Inflammatory macrophage (primary cell): Measurements from ENCODE around the gene GAL3ST1.

ENCODE experiments used
- DNase-seq, 2 donors: peaks; one replicate each; pipeline ENCODE4 v3.0.0-alpha.2; 2020 to 2022

GAL3ST1 gene

GRCh38 chr22:30531651-30532608, 42.5 kb downstream of the GAL3ST1 start:
- no peak for DNase-seq

GRCh38 chr22:30526656-30527055, 47.8 kb downstream of the GAL3ST1 start:
- DNase-seq: no peak

DNA sequence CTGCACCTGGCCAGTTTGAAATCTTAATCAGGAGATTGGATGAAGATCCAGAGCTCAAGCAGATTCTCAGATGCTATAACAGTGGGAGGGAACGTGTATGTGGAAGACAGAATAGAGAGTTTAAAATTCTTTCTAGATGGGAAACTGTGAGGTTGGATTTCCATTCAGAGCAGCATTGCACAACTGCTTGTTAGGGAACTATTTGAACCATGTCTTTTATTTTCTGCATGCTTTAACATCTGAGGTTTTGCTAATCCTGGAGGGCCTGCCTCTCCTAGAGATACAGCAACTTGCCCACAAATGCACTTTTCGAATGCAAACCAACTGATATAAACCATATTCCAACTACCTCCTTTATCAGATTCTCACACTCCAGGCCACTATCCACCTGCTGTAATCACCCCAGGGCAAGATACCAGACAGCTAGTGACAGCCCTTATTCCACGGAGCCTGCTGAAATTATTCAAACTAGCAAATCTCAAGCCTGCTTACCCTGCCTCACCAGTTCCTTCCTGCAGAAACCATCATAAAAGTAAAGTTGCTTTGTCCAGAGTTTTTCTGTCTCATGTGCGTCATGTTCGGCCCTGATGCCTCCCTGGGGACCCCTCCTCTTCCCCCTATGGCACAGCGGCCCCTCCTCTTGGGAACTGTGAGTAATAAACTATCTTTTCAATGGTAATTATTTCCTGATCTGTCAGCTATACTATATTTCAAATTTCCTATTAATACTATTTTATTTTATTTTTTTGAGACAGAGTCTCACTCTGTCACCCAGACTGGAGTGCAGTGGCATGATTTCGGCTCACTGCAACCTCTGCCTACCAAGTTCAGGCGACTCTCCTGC, 50.6 kb downstream of the GAL3ST1 start:
- no peak for DNase-seq

- DNase-seq: no peak
Observed at GRCh38 chr22:30521368-30522156, 52.9 kb downstream of the GAL3ST1 start.

DNA sequence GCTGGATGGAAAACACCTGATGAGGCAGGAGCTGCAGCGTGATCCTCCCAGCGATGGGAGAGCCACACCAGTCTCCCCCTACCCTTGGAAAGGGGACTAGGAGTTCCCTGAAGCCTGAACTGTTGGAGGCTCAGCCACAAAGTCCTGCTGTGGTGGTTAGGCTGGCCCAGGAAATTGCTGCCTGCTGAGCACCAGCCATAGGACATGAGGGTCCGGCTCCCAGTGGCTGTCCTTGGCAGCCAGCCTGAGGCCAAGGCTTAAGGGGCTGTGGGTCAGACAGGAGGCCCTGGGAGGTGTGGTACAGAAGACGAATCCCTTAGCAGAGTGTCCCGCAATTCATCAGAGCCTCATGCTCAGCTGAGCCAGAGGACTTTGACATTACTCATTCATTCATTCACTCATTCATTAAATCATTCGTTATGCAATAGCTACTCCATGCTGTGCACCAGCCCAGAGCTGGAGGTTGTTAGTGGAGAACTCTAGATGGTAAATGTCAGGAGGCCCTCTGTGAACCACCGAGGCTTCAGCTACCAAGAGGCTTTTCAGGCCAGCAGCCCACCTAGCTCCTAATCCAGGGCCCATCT, 54.5 kb downstream of the GAL3ST1 start:
- DNase-seq: no peak

DNA sequence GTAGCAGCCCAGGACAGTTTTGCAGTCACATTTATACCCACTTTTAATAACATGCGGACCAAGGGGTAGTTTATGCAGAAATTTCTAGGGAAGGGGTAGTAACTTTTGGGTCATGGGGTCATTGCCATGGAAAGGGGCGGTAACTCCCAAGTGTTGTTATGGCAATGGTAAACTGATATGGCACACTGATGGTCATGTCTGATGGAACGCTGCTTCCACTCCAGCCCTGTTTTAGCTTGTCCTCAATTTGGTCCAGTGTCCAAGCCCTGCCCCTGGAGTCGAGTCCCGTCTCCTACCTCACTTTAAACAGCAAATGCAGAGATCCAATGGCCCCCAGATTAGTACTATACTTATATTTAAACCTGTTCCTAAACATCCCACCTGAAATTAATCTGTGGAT, 57.7 kb downstream of the GAL3ST1 start:
- DNase-seq: no peak

DNA sequence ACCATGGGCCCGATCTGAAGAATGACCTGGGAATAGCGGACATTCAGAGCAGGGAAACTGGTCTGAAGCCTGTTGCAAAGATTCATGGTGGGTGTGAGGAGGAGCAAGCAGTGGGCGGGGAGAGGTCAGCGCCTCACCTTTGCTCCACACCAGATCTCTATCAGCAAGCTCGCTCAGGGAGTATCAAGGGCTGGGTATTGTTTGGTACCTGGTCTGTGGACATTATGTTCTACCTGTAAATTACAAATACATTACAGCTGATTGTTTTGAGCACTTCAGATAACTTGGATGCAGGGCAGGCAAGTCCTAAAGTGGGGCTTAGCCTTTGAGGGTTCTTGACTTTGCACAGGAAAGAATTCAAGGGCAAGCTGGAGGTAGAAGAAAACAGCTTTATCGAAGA, 58.2 kb downstream of the GAL3ST1 start:
- DNase-seq: no peak

DNA sequence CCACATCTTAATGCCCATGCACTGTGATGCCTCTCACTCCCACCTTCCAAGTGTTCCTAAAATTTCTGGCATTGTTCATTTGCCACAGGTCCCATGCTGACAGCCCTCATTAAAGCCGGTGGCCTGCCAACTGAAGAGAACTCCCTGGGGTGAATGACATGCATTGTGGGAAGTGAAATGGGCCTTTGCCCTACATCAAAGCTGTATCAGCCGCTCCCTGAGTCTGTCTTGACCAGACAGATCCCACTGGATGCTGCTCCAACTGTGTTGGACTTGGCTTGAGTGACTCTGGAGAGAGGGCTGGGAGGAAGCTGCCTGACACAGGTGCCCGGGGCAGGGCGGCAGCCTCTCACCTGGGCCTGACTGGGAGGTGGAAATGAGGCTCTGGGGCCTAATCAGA, 60.2 kb downstream of the GAL3ST1 start:
- no peak for DNase-seq

- DNase-seq: no peak
Observed at GRCh38 chr22:30513462-30513861, 61.0 kb downstream of the GAL3ST1 start.

DNA sequence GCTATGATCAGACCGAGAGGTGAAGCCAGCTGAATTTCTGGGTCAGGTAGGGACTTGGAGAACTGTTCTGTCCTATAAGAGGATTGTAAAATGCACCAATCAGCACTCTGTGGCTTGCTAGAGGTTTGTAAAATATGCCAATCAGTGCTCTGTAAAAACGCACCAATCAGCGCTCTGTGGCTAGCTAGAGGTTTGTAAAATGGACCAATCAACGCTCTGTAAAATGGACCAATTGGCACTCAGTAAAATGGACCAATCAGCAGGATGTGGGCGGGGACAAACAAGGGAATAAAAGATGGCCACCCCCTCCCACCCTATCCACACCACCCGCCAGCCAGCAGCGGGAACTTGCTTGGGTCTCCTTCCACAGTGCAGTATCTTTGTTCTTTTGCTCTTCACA, 62.6 kb downstream of the GAL3ST1 start:
- DNase-seq: no peak

DNA sequence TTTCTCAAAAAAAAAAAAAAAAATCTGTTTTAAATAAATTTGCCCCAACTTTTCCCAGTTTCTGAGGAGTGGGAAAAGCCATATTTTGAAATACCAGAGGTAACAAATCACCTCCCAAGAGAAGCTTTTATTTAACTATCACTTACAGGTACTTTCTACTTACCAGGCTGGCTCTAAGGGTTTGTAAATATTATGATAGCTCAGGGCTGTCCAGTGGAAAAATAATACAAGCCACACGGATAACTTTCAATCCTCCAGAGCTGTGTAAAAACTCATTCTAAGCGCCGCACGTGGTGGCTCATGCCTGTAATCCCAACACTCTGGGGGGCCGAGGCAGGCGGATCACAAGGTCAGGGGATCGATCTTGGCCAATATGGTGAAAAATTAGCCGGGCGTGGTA, 63.4 kb downstream of the GAL3ST1 start:
- DNase-seq: no peak

- DNase-seq: no peak
Observed at GRCh38 chr22:30508216-30508615, 66.2 kb downstream of the GAL3ST1 start.

DNA sequence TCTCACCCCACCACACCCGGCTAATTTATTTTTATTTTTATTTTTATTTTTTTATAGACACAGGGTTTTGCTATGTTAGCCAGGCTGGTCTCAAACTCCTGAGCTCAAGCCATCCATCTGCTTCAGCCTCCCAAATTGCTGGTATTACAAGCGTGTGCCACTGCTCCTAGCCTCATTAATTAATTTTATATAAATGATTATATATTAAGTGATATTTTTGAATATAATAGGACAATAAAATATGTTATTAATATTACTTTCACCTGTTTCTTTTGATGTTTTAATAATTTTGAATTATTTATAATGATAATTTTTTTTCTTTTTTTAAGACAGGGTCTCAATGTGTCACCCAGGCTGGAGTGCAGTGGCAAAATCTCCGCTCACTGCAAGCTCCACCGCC, 66.8 kb downstream of the GAL3ST1 start:
- DNase-seq: no peak

DNA sequence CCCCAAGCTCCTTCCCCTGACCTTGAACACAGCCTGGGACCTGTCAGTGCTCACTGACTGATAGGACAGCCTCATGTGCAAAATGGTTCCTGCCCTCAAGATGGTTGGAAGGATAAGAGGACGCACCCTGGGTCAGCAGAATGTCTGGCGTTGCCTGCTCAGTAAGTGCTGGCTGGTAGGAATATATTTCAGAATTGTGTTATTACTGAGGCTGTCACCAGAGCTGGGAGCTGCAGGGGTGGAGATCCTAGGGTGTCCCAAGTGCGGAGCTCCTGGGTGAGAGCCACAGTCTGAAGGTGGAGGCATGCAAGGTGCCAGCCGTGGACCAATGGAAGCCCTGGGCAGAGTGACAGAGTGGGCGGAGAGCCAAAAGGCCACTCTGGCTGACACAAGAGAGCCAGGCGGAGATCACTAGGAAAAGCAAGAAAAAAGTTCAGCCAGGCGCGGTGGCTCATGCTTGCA, 67.9 kb downstream of the GAL3ST1 start:
- no peak for DNase-seq
